ENCODE measurements around the gene UGT1A9.
A peak's percentile ranks its signal among the peaks of the same experiment; 100 is the strongest.
"Not testable (repeated sequence)": the region's sequence is repeated elsewhere in the genome, so short reads cannot be mapped to it uniquely, and the experiment has no call there.

Gene UGT1A9

DNA sequence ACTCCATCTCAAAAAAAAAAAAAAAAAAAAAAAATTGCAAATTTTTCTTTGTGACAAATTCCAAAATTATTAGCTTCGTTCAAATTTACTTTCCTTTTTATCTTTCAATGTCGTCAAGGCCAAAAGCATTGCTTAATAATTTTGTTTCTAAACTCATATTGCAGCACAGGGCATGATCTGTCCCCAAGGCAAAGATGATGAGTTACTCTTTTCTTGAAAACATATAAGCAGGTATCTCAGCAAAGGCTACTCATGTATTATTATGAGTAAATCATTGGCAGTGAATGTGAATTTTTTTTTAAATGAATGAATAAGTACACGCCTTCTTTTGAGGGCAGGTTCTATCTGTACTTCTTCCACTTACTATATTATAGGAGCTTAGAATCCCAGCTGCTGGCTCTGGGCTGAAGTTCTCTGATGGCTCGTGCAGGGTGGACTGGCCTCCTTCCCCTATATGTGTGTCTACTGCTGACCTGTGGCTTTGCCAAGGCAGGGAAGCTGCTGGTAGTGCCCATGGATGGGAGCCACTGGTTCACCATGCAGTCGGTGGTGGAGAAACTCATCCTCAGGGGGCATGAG, 9.9 kb downstream of the UGT1A9 start, which contains the start of gene UGT1A7:
TSS of gene UGT1A7 (plus strand) at position 381 of the 579 bp plus-strand sequence. CDS start at position 418, 37 bp downstream.
- no peak for DNase-seq

DNA sequence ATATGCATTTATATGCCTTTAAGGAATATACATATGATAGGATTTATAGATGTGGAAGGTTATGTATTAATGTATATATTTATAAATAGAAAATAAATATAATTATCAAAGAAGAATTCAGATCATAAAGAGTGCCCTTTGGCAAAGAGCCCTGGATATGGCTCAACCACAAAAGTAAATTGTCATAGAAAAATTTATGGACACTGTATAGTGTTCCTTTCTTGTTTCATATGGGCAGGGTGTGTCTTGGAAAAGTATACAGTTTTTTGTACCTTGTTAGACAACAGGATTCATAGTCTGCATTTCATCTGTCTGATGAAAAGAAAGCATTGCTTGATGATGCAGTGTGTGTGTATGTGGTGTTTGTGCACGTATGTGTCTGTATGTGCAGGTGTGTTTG, 12.9 kb downstream of the UGT1A9 start:
- no peak for DNase-seq

DNA sequence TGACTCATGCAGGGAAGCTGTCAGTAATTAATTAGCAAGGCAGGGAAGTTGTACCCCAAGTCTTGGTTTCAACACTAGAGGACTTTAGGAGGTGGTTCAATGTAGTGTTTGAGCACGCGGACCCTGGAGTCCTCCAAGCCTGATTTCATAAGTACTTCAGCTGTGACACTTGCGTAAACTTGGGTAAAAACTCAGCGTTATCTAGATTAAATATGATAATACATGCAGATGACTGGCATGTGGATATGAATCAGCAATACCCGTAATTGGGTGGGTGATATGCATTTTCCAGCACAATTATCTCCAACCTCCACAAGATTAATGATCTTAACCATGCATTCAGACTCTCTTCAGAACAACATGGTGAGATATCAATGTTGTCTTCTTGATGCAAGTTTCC, 15.2 kb downstream of the UGT1A9 start:
- no peak for DNase-seq

DNA sequence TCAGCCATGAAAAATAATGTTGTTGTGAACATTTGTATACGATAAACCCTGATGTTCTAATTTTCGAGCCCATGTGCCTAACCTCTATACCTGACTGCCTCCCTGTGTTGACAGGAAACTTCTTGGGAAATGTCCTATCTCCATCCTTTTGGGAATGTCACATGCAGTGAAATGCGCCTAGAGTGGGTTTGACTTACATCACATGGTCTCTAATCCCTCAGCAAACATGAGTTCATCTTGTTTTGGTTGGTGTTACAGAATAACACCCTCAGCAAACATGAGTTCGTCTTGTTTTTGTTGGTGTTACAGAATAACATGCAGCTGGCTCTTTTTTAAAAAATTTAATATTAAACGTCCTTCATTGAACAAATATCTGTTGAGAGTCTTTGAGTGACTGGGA, 16.6 kb downstream of the UGT1A9 start:
- no peak for DNase-seq

DNA sequence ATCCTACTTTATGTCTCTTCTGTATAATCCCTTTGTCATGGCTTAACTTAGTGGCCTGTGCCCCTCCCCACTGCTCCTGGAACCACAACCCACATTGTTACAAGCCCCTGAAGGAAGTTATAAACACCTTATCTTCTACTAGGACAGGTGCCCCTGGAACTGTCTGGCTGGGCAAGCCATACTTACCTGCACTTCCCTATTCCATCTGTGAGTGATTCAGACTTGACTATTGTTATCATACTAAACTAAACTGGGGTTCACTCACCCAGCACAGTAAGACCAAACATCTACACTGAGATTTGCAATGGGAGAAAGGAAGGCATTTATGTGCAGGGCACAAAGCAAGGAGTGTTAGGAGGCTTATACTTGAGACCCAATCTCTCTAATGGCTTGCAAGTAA, 17.3 kb downstream of the UGT1A9 start:
- no peak for DNase-seq

DNA sequence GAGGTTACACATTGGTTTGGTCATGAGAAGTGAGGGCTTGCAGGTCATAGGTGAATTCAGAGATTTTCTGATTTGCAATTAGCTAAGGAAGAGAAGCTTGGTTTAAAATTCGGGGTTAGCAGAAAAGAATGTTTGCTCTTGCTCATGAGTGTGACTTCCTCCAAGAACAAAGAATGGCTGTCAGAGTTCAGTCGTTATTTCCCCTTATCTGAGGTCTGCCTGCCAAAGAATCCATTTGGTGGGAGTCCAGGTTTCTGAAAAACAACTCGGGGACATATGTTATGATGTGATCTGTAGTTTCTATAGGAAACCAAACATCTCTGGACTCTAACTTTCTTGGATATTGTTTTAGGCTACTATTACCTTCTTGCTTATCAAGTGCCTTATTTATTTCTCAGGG, 17.8 kb downstream of the UGT1A9 start:
- no peak for DNase-seq

DNA sequence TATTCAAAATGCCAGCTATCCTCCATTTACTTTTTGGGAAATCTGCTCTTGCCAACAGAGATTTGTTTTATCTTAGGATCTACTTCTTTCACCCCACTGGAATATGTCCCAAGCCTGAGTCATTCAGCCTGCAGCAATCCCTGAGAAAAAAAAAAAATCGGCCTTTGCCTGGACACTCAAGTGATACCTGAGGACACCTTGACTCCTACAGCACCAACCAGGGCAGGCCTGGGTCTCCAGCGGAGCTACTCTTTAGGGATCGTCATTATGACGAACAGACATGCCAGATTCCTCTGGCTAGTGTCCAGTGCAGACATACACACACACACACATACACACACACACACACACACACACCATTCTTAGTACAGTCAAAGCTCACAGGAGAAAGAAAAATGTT, 18.7 kb downstream of the UGT1A9 start:
- DNase-seq: no peak

DNA sequence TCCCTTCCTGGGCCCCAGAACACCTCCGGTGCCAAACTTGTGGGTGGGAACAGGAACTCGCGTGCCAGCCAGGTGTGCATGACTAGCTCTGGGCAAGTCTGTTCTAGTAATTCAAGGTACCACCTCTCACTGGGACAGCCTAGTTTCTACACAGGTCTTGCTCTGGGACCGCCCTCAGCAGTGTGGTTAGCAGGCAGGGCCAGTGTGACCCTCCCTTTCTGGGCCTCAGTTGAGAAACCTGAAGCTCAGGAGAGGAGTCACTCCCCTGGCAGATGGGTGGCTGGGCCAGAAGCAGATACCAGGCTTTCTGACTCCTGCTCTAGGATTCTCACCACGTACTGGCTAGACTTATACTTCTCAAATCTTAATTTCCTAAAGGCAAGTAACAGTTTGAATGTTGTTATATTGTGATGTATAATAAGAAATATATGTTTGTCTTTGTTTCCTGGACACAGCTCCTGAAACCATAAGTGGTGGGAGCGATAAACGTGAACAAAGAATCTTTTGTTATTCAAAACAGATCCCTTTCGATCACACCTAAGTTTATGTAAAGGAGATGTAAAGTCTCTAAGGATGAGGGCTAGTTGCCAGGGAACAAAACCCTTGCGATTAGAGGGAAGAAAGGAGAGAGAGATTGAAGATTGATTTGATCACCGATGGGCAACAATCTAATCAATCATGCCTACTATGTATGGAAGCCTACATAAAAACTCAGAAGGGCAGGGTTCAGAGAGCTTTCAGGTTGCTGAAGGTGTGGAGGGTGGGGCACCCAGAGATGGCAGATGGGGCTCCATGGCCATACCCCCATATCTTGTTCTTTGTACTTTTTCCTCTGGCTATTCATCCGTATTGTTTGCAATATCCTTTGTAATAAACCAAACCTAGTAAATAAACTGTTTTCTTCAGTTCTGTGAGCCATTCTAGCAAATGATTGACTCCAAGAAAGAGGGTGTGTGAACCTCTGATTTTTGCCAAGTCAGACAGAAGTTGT, 20.0 kb downstream of the UGT1A9 start:
- DNase-seq: no peak

DNA sequence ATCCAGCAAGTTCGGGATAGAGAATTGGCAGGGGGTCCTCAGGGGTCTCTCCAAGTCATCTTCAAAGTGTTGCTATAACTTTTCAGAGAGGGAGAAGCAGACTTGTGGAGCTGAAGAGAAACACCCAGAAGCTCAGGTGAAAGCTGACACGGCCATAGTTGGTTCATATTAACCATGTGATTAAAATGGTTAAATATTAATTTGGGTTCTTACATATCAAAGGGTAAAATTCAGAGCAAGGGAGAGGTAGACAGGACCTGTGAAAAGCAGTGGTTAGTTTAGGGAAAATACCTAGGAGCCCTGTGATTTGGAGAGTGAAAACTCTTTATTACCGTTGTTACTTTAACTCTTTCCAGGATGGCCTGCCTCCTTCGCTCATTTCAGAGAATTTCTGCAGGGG, 20.9 kb downstream of the UGT1A9 start, which contains the start of gene UGT1A6:
TSS of gene UGT1A6 (plus strand) at position 243 of the 400 bp plus-strand sequence. CDS start at position 358, 115 bp downstream.
- DNase-seq: no peak

DNA sequence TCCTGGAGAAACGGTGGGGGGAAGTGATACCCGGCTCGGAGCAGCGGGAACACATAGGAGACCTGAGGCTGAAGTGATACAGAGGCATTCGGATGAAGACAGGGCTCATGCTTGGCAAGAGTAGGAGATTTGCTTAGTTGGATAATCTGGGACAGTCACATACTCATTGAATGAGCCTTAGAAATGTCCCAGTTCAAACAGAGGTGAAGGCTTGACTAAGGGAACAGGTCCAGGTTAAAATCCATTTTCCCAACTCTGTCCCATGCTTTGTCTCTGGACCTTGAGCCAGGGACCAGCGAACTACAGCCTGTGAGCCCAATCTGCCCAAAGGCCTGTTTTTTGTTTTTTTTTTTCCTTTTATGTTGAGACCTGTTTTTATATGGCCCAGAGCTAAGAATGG, 22.3 kb downstream of the UGT1A9 start:
- no peak for DNase-seq

DNA sequence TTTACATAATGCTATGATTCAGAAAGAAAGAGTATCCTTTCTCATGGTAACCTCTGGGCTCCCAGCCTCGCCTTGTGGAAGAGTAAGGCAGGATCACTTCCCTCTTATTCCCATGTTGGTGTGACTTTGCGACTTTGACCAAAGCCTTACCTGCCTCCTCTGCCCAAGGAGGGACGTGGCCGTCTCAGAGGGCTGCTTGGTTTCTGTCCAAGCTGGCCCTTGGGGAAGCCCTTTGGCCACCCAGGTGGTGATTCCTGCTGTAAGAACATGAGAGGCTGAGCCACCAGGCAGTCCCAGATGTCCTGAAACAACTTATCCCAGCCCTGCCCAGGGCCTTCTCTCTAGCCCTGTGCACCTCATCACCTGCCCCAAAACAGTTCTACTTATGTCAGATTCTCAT, 27.0 kb downstream of the UGT1A9 start:
- no peak for DNase-seq

DNA sequence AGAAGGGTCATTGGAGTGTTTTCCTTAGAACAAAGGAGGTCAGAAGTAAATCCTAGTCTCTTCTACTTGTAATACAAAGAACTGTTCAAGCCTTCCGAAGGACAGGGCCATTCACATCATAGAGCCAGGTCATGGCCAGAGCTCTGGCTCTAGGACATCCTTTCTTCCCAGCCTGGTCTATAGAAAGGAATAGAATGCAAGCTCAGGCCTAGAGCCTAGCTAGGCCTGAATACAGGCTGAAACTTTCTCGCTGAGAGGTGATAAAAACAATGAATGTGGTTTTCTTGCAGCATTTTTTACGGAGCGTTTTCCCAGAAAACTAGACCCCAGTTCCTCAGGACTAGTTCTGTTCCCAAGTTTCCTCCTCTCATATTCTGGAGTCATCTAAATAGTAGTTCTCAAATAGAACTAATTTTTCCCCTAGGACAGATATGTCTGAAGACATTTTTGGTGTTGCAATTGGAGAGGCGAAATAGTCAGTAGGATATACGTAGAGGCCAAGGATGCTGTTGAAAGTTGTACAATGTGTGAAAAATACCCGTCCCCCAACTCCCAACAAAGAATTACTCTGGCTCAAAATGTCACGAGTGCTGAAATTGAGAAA, 27.8 kb downstream of the UGT1A9 start:
- DNase-seq: no peak

DNA sequence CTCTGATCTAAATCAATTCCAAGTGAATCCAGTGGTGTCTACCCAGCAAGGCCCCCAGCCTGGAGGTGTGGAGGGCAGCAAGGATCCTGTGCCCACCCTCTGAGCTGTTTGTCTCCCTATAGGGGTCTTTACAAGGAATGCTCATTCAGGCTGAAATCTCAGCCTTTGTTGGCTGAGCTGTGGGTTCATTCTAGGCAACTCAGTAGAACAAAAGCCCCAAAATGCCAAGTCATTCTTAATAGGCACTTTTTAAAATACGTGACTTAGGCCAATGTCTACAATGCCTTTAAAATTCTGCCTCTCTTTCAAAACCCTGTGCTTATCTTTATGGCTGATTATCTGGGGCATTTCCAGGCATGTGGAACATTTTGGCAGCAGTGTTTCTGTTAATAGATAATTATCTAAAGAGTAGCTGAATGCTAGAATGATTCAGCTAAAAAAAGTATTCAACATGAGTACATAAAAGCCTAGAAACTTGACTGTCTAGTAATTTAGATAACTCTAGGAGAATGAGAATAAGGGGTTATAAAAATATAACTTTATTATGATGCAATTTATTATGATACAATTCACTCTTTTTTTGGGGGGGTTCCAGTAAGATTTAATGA, 28.4 kb downstream of the UGT1A9 start:
- DNase-seq: no peak

DNA sequence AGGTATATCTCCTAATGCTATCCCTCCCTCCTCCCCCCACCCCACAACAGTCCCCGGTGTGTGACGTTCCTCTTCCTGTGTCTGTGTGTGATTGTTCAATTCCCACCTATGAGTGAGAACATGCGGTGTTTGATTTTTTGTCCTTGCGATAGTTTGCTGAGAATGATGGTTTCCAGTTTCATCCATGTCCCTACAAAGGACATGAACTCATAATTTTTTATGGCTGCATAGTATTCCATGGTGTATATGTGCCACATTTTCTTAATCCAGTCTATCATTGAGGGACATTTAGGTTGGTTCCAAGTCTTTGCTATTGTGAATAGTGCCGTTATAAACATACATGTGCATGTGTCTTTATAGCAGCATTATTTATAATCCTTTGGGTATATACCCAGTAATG, 29.1 kb downstream of the UGT1A9 start:
- not testable (repeated sequence) for DNase-seq

DNA sequence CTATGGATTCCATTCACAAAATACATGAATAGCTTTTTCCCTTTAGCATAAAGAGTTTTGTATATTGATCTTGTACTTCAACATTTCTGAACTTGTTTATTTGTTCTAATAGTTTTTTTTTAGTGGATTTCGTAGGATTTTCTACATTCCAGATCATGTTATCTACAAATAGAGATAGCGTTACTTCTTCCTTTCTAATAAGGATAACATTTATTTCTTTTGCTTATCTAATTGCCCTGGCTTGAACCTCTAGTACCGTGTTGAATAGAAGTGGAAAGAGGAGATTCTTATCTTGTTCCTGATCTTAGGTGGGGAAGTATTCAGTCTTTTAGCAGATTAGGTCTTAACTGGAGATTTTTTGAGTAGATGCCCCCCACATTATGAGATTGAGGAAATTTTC, 30.5 kb downstream of the UGT1A9 start:
- no peak for DNase-seq

DNA sequence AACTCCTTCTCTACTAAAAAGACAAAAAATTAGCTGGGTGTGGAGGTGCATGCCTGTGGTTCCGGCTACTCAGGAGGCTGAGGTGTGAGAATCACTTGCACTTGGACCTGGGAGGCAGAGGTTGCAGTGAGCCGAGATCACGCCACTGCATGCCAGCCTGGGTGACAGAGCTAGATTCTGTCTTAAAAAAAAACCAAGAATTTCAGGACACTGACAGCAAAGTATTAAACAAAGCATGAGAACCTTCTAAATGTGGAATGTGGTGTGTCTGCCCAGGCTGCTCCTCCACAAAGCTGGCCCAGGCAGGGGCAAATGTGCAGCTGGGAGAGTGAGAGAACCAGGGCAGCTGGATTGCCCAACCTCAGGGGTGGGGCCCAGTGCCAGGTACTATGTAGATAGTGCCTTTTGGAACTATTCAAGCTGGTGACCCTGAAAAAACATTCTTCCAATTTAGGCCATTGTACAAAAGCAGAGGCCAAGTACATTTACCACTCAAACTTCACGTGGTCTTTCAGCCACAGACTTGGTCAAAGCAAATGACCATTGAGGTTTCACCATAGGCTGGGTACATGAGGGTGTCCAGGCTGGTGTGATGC, 34.3 kb downstream of the UGT1A9 start:
- DNase-seq: no peak

DNA sequence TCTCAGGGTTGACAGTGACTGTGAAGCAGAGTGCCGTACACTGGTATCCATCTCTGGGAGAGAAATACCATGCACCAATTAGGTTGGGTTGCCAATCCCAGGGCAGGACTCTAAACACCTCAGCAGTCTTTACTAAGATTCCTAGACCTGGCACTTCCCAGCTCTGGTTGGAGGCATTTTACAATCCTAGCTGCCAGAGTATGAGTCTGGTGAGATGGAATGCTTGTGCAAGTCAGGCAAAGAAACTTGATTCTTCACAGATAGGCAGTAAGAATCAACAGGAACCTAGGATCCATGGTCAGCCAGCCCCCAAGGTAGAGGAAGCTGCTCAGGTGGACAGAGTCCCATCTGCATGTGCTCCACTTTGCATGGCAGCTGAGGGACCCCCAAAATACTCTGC, 35.0 kb downstream of the UGT1A9 start:
- DNase-seq: no peak

DNA sequence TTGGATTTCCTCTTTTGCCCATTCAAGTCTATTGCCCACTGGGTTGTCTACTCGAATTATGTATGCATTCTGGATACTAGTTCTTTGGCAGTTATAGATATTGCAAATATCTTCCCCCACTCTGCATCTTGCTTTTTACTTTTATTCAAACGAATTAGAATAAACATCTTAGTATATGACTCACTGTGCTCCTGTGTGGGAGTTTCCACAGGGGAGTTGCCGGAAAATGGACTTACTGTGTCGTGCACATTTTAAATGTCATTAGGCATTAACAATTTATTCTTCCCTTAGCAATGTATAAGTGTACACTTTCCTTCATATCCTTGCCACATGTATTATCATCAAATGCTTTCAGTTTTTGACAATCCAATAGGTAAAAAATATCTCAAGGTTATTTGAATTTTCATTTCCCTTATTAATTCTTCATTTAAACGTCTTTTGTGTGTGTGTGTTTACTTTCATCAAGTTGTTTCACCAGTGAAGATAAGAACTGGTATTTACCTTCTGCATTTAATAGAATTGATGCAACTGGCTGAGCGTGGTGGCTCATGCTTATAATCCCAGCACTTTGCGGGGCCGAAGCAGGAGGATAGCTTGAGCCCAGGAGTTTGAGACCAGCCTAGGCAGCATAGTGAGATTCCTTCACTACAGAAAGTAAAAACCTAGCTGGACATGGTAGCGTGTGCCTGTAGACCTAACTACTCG, 36.4 kb downstream of the UGT1A9 start:
- DNase-seq: no peak

DNA sequence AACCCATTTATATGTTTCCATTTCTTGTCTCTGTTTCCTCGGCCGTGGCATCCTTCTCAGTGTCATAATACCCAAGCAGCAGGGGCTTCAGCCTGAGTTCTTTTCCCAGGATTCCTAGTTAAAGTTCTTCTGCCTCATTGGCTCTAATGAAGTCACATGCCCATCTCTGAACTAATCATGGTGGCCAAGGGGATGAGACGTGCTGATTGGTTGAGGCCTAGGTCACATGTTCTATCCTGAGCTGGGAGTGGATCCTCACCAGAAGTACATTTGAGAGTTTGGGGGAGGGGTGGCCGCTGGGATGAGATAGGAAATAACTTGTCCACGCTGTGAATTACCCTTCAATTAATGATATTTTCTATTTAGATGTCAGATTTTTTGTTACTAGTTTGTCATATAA, 37.2 kb downstream of the UGT1A9 start:
- DNase-seq: no peak

DNA sequence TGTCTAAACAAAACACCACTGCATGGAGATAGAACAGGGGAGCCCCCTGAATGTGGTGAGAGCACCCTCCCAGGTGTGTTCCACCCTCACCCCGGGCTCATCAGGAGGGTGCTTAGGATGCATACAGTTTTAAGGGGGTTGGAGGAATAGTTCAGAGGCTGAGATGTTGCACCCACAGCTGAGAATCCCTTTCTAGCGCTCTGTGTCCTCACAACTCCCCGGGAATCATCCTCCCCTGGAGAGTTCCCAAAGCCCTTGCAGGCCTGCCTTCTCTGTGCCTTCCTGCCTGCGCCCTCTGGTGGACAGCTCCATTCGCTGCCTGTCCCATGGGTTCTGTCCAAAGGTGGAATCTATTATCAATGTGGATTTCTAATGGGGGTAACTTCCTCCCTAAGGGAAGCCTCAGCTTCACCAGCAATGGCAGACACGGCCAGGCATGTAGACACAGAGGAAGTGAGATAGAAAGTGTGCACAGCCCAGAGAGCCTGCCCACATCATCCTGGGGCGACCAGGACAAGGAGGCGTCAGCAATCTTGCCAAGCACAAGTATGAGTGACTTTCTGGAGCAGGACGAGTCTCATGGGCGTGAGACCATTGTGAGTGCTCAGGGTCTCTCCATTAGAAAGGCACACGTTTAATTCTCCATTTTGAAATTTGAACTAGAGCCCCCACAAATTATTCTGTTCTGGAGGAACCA, 39.8 kb downstream of the UGT1A9 start:
- DNase-seq: peak; percentile 70

DNA sequence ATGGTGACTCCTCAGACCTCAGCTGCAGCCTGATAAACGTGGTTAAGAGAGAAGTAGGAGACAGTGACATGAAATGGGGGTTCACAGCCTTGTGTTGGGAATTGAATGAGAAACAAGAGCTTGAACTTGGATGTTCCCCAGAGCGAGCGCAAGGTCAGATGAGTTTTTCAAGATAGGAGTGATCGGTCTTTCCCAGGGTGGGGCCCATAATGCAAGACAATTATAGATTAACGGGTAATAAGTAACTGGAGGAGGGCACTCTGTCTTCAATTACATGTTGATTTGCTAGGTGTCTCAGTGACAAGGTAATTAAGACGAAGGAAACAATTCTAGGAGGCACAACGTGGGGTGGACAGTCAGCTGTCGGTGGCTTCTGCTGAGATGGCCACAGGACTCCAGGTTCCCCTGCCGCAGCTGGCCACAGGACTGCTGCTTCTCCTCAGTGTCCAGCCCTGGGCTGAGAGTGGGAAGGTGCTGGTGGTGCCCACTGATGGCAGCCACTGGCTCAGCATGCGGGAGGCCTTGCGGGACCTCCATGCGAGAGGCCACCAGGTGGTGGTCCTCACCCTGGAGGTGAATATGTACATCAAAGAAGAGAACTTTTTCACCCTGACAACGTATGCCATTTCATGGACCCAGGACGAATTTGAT, 41.0 kb downstream of the UGT1A9 start, which contains the start of gene UGT1A5:
TSS of gene UGT1A5 (plus strand) at position 297 of the 651 bp plus-strand sequence. CDS start at position 382, 85 bp downstream.
- DNase-seq: no peak
